ENCODE results near the gene SUN1. TPM values are rescaled to one million over a fixed set of nuclear protein-coding genes. Genes with fewer than 3 reads are reported as not detected.

The SUN1 gene
- total and polyA plus RNA-seq, 9 of the 15 experiments (the other 6 are each of a cell fraction or from before 2014, with no cell fraction given), result 36.8 to 132 (median 62.3) TPM

- no TSS peak for BruUV-seq (replicated peaks)
- ChIA-PET CTCF (ENCODE audit: low intra/inter-chr PET ratio) (no interaction called here), POLR2A (interaction anchor here (0.6 to 0.7 kb wide), 2 partner anchors 118 to 619 kb away, joined by 3 read pairs; no protein-coding TSS in a partner anchor)
- Histone ChIP-seq H3K27ac (ENCODE audit: extremely low read depth, low read depth, low read length) (no peak overlapping the region), H3K4me3 (no peak overlapping the region), H3K79me2 (ENCODE audit: control insufficient read depth, insufficient read depth, low read length) (no peaks in the 10 kb centered on the region; the same call in 2 of the 3 replicates), H4K20me1 (replicated peaks; ENCODE audit: control insufficient read depth, insufficient read depth, low read length) (no peaks in the 10 kb centered on the region; the same call in 1 of the 2 replicates), H3K27me3 (ENCODE audit: control insufficient read depth in 2 of 2, insufficient read depth in 2 of 2, low read length in 2 of 2) (no peaks in the 10 kb centered on the region), H3K9me1 (ENCODE audit: control insufficient read depth, insufficient read depth, low read length) (no peaks in the 10 kb centered on the region), H3K9ac (ENCODE audit: insufficient read depth in 1 of 2, low read depth in 2 of 2, low read length in 2 of 2) (no peak overlapping the region; a peak in 1 of 4 replicates), H3K9me3 (replicated peaks; ENCODE audit: control insufficient read depth, insufficient read depth, low read depth, low read length) (no peaks in the 10 kb centered on the region), H3K4me2 (ENCODE audit: insufficient read depth, low read length) (no peak overlapping the region), H3K4me1 (replicated peaks in 1 of 2; ENCODE audit: control insufficient read depth in 2 of 2, insufficient read depth in 2 of 2, low read length in 2 of 2) (peaks cover 9 to 52% of the 10 kb centered on the region in 2 experiments; a peak in 4 of 5 replicates), H2AFZ (ENCODE audit: low read depth, low read length) (no peak overlapping the region), H3K36me3 (ENCODE audit: control insufficient read depth, insufficient read depth, low read length) (peaks cover 80% of the 10 kb centered on the region; the same call in 2 of the 3 replicates)
- DNase-seq (ENCODE audit: extremely low read depth in 1 of 4, low spot score in 3 of 4) (no peak), ATAC-seq (no peak), FAIRE-seq (no peak)
- WGBS (ENCODE audit: insufficient coverage, low coverage, missing lambda C conversion rate), result 96% methylated on average over 13 of the region's 21 CpGs
- intact Hi-C loops (cut with micrococcal nuclease), result no loop called here
- in situ Hi-C loops (cut with MboI), result no loop called here
- TF ChIP-seq ZBTB40 (IDR thresholded peaks at IDR 0.05) (no peak), ZBTB40 (CRISPR knock-in tag; IDR thresholded peaks at IDR 0.05) (no peak), ZNF766 (CRISPR knock-in tag; conservative IDR thresholded peaks at IDR 0.05) (no peak), ZBTB8A (IDR thresholded peaks at IDR 0.05; ENCODE audit: partially characterized antibody) (no peak), TAF1 (IDR thresholded peaks at IDR 0.05; ENCODE audit: control insufficient read depth, extremely low read depth, insufficient read depth, low read length, severe bottlenecking) (no peak), HCFC1 (IDR thresholded peaks at IDR 0.05; ENCODE audit: low read depth, low read length) (no peak), ZNF551 (CRISPR knock-in tag; IDR thresholded peaks at IDR 0.05) (no peak)
Observed at GRCh38 chr7:894927-895450, 62.7 kb downstream of the SUN1 start.
